DMS79 treated with DMSO at 0.1 percent for 48 hours (cell line): ENCODE data around the gene NTPCR.
"Not testable (repeated sequence)": the region's sequence is repeated elsewhere in the genome, so short reads cannot be mapped to it uniquely, and the experiment has no call there.

Experiments used
- DNase-seq: peaks from one replicate; lab custom pipeline; 2025; lab: John Stamatoyannopoulos, UW

NTPCR gene

GRCh38 chr1:232984577-232985425, 34.4 kb downstream of the NTPCR start:
- no peak for DNase-seq

GRCh38 chr1:232985882-232986526, 35.6 kb downstream of the NTPCR start:
- DNase-seq, result no peak

DNA sequence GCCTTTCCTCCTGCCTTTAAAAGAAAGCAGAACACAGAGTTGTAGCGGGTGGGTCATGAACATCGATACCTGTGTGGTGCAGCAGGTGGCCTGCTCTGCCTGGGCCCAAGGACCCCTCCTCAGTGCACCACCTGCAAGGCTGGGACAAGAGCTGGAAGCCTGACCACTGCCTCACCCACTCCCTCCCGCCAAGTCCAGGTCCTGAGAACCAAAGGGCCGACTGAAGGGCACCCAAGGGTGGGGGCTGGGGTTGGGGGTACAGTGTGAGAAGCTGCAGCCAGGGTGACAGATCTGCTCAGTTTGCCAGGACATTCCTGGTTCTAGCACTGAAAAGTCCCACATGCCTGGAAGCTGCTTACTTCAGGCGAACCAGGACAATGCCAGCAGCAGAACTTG, 36.1 kb downstream of the NTPCR start:
- no peak for DNase-seq

DNA sequence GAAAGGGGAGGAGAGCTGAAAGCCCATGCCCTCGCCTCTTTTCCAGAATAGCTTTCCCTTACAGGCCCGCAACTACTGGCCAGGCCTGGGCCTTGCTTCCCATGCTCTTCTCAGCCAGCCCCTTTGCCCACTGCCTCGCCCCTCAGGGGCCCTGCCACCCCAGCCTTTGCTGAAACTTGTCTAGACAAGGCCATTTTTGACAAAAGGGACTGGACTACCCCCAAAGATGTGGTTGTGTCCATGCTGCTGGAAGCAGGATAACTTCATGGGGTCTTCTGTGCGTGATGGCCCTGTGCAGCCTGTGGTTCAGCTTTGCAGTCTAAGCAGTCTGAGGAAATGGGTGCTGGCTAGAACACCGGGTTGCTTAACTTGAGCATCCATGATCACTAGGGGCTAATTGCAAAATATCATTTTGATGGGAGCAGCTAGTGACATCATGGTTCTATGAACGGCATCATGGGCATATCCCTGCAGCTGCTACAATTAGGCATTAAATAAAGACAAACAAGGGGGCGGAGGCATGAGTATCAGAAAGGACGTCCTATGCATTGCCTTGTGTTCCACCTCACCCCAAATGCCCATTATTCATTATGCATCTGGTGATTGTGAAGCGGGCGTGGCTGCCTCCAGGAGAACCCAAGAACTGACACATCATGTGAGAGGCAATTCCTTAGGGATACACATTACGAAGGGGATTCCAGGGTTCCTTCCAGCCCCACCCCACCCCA, 36.8 kb downstream of the NTPCR start:
- DNase-seq, result no peak

DNA sequence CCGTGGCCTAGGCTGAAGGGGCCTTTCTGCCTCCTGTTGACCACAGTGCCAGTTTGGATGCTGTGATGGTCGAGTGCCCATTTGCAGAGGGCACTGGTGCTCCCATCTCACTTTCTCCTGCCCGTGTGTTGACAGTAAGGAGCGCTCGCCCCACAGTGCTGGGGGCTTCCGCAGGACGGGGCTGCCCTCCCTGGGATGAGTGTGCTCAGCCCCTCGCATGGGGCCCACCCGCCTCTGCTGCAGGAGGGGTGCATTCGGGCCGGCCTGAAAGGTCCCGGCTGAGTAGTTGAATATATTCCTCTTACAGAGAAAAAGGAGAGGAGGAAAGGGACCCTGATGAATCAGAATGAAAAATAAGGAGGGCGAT, 37.3 kb downstream of the NTPCR start:
- no peak for DNase-seq

- DNase-seq, result no peak
These were observed 38.2 kb downstream of the NTPCR start for GRCh38 chr1:232988572-232989040.

DNA sequence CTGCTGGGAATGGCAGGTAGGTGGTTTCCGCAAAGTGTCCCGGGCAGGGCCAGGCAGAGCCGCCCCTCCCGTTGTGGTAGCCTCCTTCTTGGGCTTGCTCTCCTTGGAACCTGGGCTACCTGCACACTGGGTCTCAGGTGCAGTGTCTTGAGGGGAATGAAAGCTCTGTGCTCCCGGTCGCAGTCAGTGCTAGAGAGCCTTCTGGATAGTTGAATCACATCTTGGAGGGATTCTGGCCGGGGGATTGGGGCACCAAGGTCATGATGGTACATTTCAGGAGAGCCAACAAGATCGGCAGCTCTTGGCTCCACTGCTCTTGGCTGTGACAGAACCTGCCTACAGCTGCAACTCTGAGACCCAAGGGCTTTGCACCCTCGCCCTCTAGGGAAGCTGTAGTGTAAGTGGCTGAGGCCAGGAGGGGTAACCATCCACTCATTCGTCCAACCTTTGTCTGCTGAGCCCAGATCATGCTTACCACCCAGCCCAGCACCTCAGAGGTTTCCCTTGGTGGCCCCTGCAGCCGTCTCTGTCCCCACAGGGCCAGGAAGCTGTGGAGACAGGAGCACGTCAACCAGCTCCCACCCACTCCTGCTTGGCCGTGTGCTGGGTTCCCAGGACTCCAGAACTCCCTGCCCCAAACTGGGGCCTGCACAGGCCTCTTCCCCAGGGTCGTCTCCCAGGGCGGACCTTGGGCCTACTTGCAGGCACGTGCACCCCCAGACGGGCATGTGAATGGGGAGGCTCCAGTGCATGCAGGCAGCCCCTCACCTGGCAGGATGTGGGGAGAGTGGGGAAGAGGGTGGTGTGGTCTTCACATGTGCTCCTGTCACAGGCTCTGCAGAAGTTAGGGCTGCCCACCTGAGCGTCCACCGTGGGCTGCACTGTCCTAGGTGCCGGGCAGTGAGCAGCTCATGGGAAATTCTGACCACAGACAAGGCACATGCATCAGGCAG, 40.0 kb downstream of the NTPCR start:
- DNase-seq, result no peak

- DNase-seq, result no peak
These were observed 40.8 kb downstream of the NTPCR start for GRCh38 chr1:232991238-232991637.

DNA sequence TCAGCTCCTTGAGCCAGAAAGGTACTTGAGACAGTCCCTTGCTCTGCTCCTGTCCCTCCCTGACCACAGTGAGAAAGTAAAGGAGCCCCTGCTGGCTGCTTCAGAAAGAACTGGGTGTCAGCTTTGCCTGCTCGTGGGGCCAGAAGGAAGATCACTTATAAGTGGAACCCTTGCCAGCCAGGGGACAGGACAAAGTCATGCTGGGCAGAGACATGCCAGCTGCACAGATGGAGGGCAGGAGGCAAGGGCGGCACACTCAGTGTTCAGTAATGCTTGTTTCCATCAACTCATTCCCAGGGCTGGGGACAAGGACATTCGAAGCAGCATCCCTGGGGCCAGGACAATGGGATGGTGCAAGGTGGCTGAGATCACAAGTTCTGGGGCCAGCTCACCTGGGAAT, 41.8 kb downstream of the NTPCR start:
- DNase-seq, result no peak

DNA sequence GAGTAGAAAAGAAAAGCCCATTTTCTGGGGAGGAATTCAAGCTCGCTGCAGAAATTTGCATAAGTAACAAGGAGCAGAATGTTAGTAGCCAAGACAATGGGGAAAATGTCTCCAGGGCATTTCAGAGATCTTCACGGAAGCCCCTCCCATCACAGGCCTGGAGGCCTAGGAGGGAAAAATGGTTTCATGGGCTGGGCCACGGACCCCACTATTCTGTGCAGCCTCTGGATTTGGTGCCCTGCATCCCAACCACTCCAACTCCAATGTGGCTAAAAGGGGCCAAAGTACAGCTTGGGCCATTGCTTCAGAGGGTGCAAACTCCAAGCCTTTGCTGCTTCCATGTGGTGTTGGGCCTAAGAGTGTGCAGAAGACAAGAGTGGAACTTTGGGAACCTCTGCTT, 43.1 kb downstream of the NTPCR start:
- no peak for DNase-seq

DNA sequence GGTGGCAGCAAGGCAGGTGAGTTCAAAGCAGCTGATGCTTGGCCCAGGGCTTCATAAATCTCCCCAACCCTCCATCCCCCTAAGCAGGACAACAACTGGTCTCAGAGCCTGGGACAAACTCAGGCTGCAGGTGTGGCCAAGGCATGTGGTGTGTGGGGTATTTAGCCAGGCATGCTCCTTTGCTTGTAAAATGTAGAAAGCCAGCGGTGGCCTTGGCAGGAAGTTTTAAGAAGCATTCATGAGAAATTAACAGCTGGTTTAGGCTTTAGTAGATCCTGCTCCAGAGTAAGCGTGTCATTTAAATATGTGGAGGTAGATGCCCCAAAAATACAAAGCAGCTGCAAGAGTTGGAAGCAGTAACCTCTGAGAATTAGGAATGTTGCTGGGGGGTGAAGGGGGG, 44.8 kb downstream of the NTPCR start:
- DNase-seq, result no peak

GRCh38 chr1:232996143-232996542, 45.7 kb downstream of the NTPCR start:
- no peak for DNase-seq

DNA sequence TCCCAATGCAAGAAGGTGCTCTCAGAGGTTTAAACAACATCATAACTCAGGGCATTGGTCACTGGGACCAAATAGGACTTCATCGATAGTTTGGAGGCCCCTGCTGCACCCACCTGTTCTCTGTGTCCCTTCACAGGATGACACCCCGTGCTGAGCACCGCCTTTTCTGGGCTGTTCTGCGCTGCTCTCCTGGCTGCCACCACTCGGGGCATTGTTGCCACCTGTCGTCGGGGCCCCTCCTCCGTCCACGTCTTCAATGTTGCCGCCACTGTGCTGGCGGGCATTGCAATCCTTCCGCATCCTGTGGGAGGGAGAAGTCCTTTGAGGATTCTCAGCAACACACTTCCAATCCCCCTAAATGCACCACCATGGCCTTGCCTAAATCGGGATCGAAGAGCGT, 47.7 kb downstream of the NTPCR start:
- DNase-seq, result no peak

DNA sequence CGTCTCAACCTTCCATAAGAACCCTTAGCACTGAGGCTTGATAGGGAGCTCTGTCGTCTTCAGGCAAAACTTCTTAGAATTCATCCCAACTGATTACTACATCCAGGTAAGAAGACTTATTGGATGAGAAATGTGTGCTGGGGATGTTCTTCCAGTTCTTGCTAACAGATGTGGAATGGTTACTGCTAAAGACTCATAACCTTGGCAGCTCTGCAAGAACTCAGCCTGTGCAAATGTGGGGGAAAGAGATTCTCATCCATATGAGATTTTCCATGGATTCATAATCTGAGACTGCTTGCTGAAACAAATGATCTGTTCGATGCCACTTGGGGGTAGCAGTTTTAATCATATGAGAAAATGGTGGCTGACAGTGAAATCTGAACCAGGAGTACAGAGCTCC, 48.2 kb downstream of the NTPCR start:
- no peak for DNase-seq

DNA sequence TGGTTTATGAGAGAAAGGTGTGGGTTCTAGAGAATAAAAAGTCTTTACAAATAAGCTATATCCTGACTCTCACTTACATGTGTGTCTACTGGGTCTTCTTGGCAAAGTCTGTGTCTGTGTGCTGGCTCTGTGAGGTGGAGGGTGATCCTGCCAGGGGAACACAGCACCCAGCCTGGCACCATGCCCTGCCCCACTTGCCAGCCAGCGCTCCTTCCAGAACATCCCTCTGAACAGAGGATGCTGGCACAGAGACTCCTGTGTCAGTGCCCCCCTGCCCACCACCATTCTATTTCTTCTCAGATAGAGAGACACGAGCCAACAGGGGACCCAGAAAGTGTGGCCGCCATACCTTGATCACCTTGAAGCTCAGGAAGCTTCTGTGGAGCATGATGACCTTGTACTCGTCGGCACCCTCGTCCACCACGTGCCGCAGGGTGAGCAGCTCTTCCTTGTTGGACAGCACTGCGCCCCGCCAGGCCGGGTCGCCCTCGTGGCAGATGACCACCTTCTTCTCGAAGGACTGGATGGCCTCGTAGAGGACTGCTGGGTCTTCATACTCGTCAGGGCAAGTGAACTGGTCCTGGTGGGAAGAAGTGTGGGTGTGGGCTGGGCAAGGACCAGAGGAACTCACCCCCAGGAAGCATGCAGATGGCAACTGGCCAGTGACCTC, 49.7 kb downstream of the NTPCR start:
- DNase-seq, result no peak

DNA sequence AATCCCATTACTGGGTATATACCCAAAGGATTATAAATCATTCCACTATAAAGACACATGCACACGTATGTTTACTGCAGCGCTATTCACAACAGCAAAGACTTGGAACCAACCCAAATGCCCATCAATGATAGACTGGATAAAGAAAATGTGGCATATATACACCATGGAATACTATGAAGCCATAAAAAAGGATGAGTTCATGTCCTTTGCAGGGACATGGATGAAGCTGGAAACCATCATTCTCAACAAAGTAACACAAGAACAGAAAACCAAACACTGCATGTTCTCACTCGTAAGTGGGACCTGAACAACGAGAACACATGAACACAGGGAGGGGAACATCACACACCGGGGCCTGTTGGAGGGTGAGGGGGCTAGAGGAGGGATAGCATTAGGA, 53.2 kb downstream of the NTPCR start:
- not testable (repeated sequence) for DNase-seq

- DNase-seq, result no peak
These were observed 54.0 kb downstream of the NTPCR start for GRCh38 chr1:233004451-233004850.

GRCh38 chr1:233005156-233005555, 54.7 kb downstream of the NTPCR start:
- DNase-seq, result peak; percentile 68

DNA sequence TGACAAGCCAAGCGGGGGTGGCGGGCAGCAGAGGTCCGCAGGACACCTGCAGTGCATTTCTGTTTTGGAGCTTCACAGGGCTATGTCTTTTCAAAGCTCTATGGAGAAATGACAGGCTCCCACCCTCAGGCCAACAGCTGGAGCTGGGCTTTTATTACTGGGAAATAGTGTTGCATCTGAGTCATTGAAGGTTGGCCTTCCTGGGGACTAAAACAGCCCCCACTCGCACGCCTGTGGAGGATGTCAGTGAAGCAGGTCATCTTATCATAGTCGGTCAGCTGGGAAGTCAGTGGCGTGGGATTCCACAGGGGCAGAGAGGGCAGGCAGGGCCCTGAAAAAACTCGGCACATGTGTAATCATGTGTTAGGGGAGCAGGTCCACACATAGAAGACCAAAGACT, 55.3 kb downstream of the NTPCR start:
- DNase-seq, result no peak

- DNase-seq, result no peak
These were observed 55.7 kb downstream of the NTPCR start for GRCh38 chr1:233006108-233006507.

GRCh38 chr1:233006541-233006973, 56.1 kb downstream of the NTPCR start:
- no peak for DNase-seq
